Measurements from ENCODE around the gene SETD7. TPM values are rescaled to one million over a fixed set of nuclear protein-coding genes. Genes with fewer than 3 reads are reported as not detected.

Gene SETD7
- total and polyA plus RNA-seq, 2 experiments from 2014 or later = 4.8 to 20.4 TPM

DNA sequence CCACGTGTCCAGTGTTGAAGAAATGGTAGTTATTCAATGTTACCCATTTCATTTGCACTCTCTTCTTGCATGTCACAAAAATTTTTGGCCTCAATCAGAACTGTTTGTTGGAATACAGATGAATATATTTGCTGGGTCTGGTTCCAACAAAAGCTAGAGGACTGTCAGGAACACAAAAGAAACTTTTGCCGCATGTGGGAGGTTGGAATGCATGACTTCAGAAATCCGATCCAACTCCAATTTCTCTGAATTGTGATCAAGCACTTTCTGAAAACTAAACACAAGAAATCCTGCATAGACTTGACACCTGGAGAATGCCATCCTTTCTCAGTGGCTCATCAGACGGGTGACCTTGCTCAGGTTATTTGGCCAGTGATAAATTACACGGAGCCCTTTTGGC is 15.4 kb downstream of the SETD7 start:
- H3K27ac ChIP-seq = no peak overlapping the region
- TF ChIP-seq, protein P1, sequence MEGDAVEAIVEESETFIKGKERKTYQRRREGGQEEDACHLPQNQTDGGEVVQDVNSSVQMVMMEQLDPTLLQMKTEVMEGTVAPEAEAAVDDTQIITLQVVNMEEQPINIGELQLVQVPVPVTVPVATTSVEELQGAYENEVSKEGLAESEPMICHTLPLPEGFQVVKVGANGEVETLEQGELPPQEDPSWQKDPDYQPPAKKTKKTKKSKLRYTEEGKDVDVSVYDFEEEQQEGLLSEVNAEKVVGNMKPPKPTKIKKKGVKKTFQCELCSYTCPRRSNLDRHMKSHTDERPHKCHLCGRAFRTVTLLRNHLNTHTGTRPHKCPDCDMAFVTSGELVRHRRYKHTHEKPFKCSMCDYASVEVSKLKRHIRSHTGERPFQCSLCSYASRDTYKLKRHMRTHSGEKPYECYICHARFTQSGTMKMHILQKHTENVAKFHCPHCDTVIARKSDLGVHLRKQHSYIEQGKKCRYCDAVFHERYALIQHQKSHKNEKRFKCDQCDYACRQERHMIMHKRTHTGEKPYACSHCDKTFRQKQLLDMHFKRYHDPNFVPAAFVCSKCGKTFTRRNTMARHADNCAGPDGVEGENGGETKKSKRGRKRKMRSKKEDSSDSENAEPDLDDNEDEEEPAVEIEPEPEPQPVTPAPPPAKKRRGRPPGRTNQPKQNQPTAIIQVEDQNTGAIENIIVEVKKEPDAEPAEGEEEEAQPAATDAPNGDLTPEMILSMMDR (IDR thresholded peaks at IDR 0.05; ENCODE audit: low read depth, low read length) = no peak
- no peak overlapping the region for H3K4me3 ChIP-seq
- H3K4me1 ChIP-seq (ENCODE audit: low read depth) = no peaks in the 10 kb centered on the region
- no peaks in the 10 kb centered on the region for H3K36me3 ChIP-seq
- H3K27me3 ChIP-seq = no peaks in the 10 kb centered on the region
- DNase-seq (ENCODE audit: low read depth in 1 of 2, low spot score in 1 of 2) = peak in 1 of 2 donors; percentile 32
- H3K9me3 ChIP-seq (ENCODE audit: low read depth) = no peaks in the 10 kb centered on the region

DNA sequence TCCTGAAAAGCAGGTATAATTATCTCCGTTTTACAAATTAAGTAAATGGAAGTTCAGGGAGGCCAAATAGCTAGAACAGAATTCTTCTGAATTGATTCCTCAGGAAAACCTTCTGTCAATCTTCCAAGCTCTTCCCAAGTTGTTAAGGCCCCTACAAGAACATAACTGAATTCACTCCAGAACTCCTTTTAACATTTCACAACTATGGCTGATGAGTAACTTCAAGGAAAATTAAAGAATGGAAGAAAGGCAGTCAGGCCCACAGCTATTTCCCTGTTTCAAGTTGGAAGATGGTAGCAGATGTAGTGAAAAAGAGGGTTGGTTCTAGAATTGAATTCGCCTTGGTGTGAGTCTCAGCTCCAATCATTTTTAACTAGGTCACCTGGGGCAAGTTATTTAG is 15.9 kb downstream of the SETD7 start:
- H3K27me3 ChIP-seq = no peaks in the 10 kb centered on the region
- TF ChIP-seq, protein P1 (IDR thresholded peaks at IDR 0.05; ENCODE audit: low read depth, low read length) = no peak
- no peaks in the 10 kb centered on the region for H3K4me1 ChIP-seq (ENCODE audit: low read depth)
- H3K9me3 ChIP-seq (ENCODE audit: low read depth) = no peaks in the 10 kb centered on the region
- H3K4me3 ChIP-seq = no peak overlapping the region
- peak in 1 of 2 donors; percentile 27 for DNase-seq (ENCODE audit: low read depth in 1 of 2, low spot score in 1 of 2)
- no peaks in the 10 kb centered on the region for H3K36me3 ChIP-seq
- H3K27ac ChIP-seq = no peak overlapping the region

- Histone ChIP-seq H3K27me3 (no peaks in the 10 kb centered on the region), H3K4me3 (no peak overlapping the region), H3K27ac (no peak overlapping the region), H3K4me1 (ENCODE audit: low read depth) (no peaks in the 10 kb centered on the region), H3K9me3 (ENCODE audit: low read depth) (no peaks in the 10 kb centered on the region), H3K36me3 (no peaks in the 10 kb centered on the region)
- no peak for DNase-seq (ENCODE audit: low read depth in 1 of 2, low spot score in 1 of 2)
- TF ChIP-seq, protein P1 (IDR thresholded peaks at IDR 0.05; ENCODE audit: low read depth, low read length) = no peak
These were observed 18.7 kb downstream of the SETD7 start for GRCh38 chr4:139537292-139537691.

- DNase-seq (ENCODE audit: low read depth in 1 of 2, low spot score in 1 of 2) = no peak
- Histone ChIP-seq H3K4me1 (ENCODE audit: low read depth) (no peaks in the 10 kb centered on the region), H3K36me3 (no peaks in the 10 kb centered on the region), H3K9me3 (ENCODE audit: low read depth) (no peaks in the 10 kb centered on the region), H3K27ac (no peak overlapping the region), H3K27me3 (no peaks in the 10 kb centered on the region), H3K4me3 (no peak overlapping the region)
- TF ChIP-seq, protein P1 (IDR thresholded peaks at IDR 0.05; ENCODE audit: low read depth, low read length) = no peak
These were observed 20.2 kb downstream of the SETD7 start for GRCh38 chr4:139535871-139536234.

DNA sequence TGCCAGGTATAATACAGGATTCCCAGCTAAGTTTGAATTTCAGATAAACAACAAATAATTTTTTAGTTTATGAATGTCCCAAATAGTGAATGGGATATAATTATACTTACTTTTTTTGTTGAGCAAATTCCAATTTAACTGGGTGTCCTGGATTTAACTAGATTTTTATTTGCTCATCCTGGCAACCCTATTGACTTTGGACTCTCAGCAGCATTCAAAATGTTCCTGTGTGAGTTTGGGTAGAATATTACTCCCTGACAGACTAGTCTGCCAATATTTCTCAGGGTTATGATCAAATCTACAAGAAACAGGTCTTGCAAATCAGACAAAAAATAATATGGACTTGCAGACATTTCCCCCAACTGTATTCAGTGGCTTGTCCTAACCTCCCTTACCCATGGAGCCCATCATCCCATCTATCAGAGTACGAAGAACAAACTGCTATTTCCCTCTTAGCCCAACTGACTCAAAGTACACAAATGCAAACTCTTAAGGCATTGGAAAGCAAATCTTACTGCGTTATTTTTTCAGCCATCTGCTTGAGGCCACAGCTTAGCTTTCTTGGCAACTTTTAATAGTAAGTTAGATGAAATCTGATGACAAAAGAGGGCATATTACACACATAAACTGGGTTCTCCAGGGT is 20.7 kb downstream of the SETD7 start:
- no peaks in the 10 kb centered on the region for H3K4me1 ChIP-seq (ENCODE audit: low read depth)
- no peaks in the 10 kb centered on the region for H3K9me3 ChIP-seq (ENCODE audit: low read depth)
- H3K27ac ChIP-seq = no peak overlapping the region
- H3K27me3 ChIP-seq = no peaks in the 10 kb centered on the region
- H3K36me3 ChIP-seq = no peaks in the 10 kb centered on the region
- TF ChIP-seq, protein P1 (IDR thresholded peaks at IDR 0.05; ENCODE audit: low read depth, low read length) = no peak
- DNase-seq (ENCODE audit: low read depth in 1 of 2, low spot score in 1 of 2) = no peak
- no peak overlapping the region for H3K4me3 ChIP-seq

All from cardiac muscle cell (in vitro differentiated cells and primary cell).